SK-N-SH (cell line): ENCODE data around the gene PPP5C. TPM values are rescaled to one million over a fixed set of nuclear protein-coding genes. Genes with fewer than 3 reads are reported as not detected.

Experiments used
- CTCF ChIA-PET: fragments of 300-600, 350-600 bp; formaldehyde crosslinking; extraction: SDS; loops from one replicate; lab custom pipeline; 2021; lab: Yijun Ruan, JAX
- POLR2A ChIA-PET: fragments of 350-600 bp; sonication (Branson Sonifier 250); formaldehyde crosslinking; extraction: SDS; loops from one replicate; lab custom pipeline; 2020; ENCODE audit warnings: antibody characterized with exemption, inconsistent platforms; lab: Yijun Ruan, JAX
- DNase-seq: peaks from one replicate; pipeline ENCODE4 v3.0.0; 2012
- H2AFZ ChIP-seq: fragments of 200-600 bp; sonication (generic); 2 replicates; pipeline ENCODE4 v1.8.1; 2016; ENCODE audit warnings: antibody characterized with exemption, mild to moderate bottlenecking, low read depth
- H3F3A ChIP-seq: fragments of 200-600 bp; sonication (generic); replicated peaks from 2 replicates; pipeline ENCODE3; 2016; ENCODE audit warnings: antibody characterized with exemption, mild to moderate bottlenecking; ENCODE audit not compliant: insufficient read depth
- H3K27ac ChIP-seq, 2 experiments: fragments of 200-500 bp in 1 of 2; fragments of 200-600 bp in 1 of 2; sonication (Bioruptor generic) in 1 of 2; sonication (generic), shearing (Covaris generic) in 1 of 2; 2 replicates each; pipeline versions ENCODE4 v1.5.1 to v1.6.1; 2014 to 2016; ENCODE audit warnings: low read depth in 2 of 2, inconsistent platforms in 1 of 2, low read length in 1 of 2, mild to moderate bottlenecking in 1 of 2, mixed read lengths in 1 of 2
- H3K27me3 ChIP-seq: fragments of 200-600 bp; sonication (generic), shearing (Covaris generic); 2 replicates; pipeline ENCODE4 v1.6.1; 2016; ENCODE audit warnings: mixed run types; ENCODE audit not compliant: insufficient read depth
- H3K36me3 ChIP-seq, 2 experiments: fragments of 200-500 bp in 1 of 2; fragments of 200-600 bp in 1 of 2; sonication (Bioruptor generic) in 1 of 2; sonication (generic) in 1 of 2; replicated peaks in 1 of 2; 2 replicates each; pipeline versions ENCODE3 to v1.5.1; 2014 to 2016; ENCODE audit warnings: low read length in 1 of 2, mild to moderate bottlenecking in 1 of 2; ENCODE audit not compliant: insufficient read depth in 2 of 2, control insufficient read depth in 1 of 2
- H3K4me1 ChIP-seq, 2 experiments: fragments of 200-500 bp in 1 of 2; fragments of 200-600 bp in 1 of 2; sonication (Bioruptor generic) in 1 of 2; sonication (generic), shearing (Covaris generic) in 1 of 2; 2 replicates each; pipeline versions ENCODE4 v1.5.1 to v1.6.1; 2014 to 2016; ENCODE audit warnings: low read depth in 1 of 2, low read length in 1 of 2, mixed run types in 1 of 2; ENCODE audit not compliant: insufficient read depth in 2 of 2, control insufficient read depth in 1 of 2
- H3K4me2 ChIP-seq: fragments of 200-600 bp; sonication (generic), shearing (Covaris generic); 2 replicates; pipeline ENCODE4 v1.6.1; 2017; ENCODE audit warnings: mixed run types
- H3K4me3 ChIP-seq, 2 experiments: fragments of 200-500 bp in 1 of 2; fragments of 200-600 bp in 1 of 2; sonication (Bioruptor generic) in 1 of 2; sonication (generic), shearing (Covaris generic) in 1 of 2; 2 replicates each; pipeline versions ENCODE4 v1.5.1 to v1.8.1; 2014 to 2016; ENCODE audit warnings: low read depth in 2 of 2, inconsistent platforms in 1 of 2, low read length in 1 of 2, mild to moderate bottlenecking in 1 of 2, mixed read lengths in 1 of 2, moderate library complexity in 1 of 2
- H3K79me2 ChIP-seq: fragments of 200-600 bp; sonication (generic); 2 replicates; pipeline ENCODE4 v1.8.1; 2017; ENCODE audit warnings: mild to moderate bottlenecking; ENCODE audit not compliant: insufficient read depth
- H3K9ac ChIP-seq: fragments of 200-600 bp; sonication (generic); 2 replicates; pipeline ENCODE4 v1.6.1; 2017; ENCODE audit warnings: mixed run types
- H3K9me2 ChIP-seq: fragments of 200-600 bp; sonication (generic); 2 replicates; pipeline ENCODE4 v1.6.1; 2017; ENCODE audit warnings: mixed run types
- H3K9me3 ChIP-seq: fragments of 200-600 bp; sonication (generic); 2 replicates; pipeline ENCODE4 v1.6.1; 2017; ENCODE audit warnings: mixed run types, mild to moderate bottlenecking, moderate library complexity
- H4K20me1 ChIP-seq: fragments of 200-600 bp; sonication (generic); 2 replicates; pipeline ENCODE4 v1.6.1; 2017; ENCODE audit warnings: mild to moderate bottlenecking, mixed run types; ENCODE audit not compliant: insufficient read depth
- CHD2 ChIP-seq: fragments of 150-350 bp; IDR thresholded peaks from 2 replicates; pipeline ENCODE4 v1.6.1; 2018; ENCODE audit warnings: low read length; ENCODE audit not compliant: partially characterized antibody
- ELF1 ChIP-seq: IDR thresholded peaks from 2 replicates; pipeline ENCODE4 v1.4.0; 2012
- EP300 ChIP-seq, 2 experiments: IDR thresholded peaks; 2 replicates each; pipeline versions ENCODE4 v1.4.0 to v1.6.1; 2012; ENCODE audit warnings: borderline replicate concordance in 1 of 2, low read depth in 1 of 2, low read length in 1 of 2
- EZH2phosphoT487 ChIP-seq: fragments of 200-600 bp; sonication (generic); IDR thresholded peaks from 2 replicates; pipeline ENCODE4 v1.6.1; 2017; ENCODE audit warnings: low read depth, mixed run types, mild to moderate bottlenecking, antibody characterized with exemption, moderate library complexity, borderline replicate concordance
- FOXJ3 ChIP-seq: sonication (generic); formaldehyde crosslinking; IDR thresholded peaks from 2 replicates; pipeline ENCODE4 v1.5.1; 2020; ENCODE audit warnings: mild to moderate bottlenecking, missing genetic modification reagents
- FOXM1 ChIP-seq: IDR thresholded peaks from 2 replicates; pipeline ENCODE4 v1.4.0; 2012; ENCODE audit warnings: low read depth, mild to moderate bottlenecking
- GATA2 ChIP-seq: sonication (generic); formaldehyde crosslinking; IDR thresholded peaks from 2 replicates; pipeline ENCODE4 v1.5.0; 2020; ENCODE audit warnings: mild to moderate bottlenecking, missing genetic modification reagents
- JUND ChIP-seq: IDR thresholded peaks from 2 replicates; pipeline ENCODE4 v1.4.0; 2012
- MAX ChIP-seq: IDR thresholded peaks from 2 replicates; pipeline ENCODE4 v1.4.0; 2012; ENCODE audit warnings: low read depth
- MEF2A ChIP-seq: IDR thresholded peaks from 2 replicates; pipeline ENCODE4 v1.4.0; 2012; ENCODE audit warnings: low read depth, borderline replicate concordance
- MXI1 ChIP-seq: IDR thresholded peaks from 2 replicates; pipeline ENCODE4 v1.6.1; 2012; ENCODE audit warnings: mild to moderate bottlenecking, low read depth, low read length, improper control_type of control experiment
- NFIC ChIP-seq: IDR thresholded peaks from 2 replicates; pipeline ENCODE4 v1.4.0; 2012; ENCODE audit warnings: borderline replicate concordance
- NRF1 ChIP-seq: IDR thresholded peaks from 2 replicates; pipeline ENCODE4 v1.6.1; 2012; ENCODE audit warnings: low read depth, mild to moderate bottlenecking, low read length
- RCOR1 ChIP-seq: fragments of 150-350 bp; IDR thresholded peaks from 2 replicates; pipeline ENCODE4 v1.6.1; 2017; ENCODE audit warnings: antibody characterized with exemption, low read length
- REST ChIP-seq: IDR thresholded peaks from 2 replicates; pipeline ENCODE4 v1.6.1; 2012; ENCODE audit warnings: mild to moderate bottlenecking, low read depth, low read length, moderate library complexity
- RFX5 ChIP-seq: IDR thresholded peaks from 2 replicates; pipeline ENCODE4 v1.6.1; 2012; ENCODE audit warnings: mild to moderate bottlenecking, improper control_type of control experiment, low read length
- RXRA ChIP-seq: IDR thresholded peaks from 2 replicates; pipeline ENCODE4 v1.4.0; 2012; ENCODE audit warnings: low read depth, mild to moderate bottlenecking, borderline replicate concordance
- SIN3A ChIP-seq: IDR thresholded peaks from 2 replicates; pipeline ENCODE4 v1.6.1; 2012; ENCODE audit warnings: low read depth, mild to moderate bottlenecking, low read length, moderate library complexity, borderline replicate concordance
- SMC3 ChIP-seq: IDR thresholded peaks from 2 replicates; pipeline ENCODE4 v1.6.1; 2012; ENCODE audit warnings: low read depth, low read length, improper control_type of control experiment
- ZBTB33 ChIP-seq: IDR thresholded peaks from 2 replicates; pipeline ENCODE4 v1.4.0; 2012; ENCODE audit warnings: low read depth, borderline replicate concordance
- WGBS: methylation state at CpG from one replicate; pipeline ENCODE4 v1.1.6; 2017; ENCODE audit warnings: low lambda C conversion rate; 5-methylcytosine and 5-hydroxymethylcytosine counted together
- polyA plus RNA-seq, 3 experiments: library from polyadenylated mRNA; depleted of rRNA; stranded (reverse); fragments of >200 nt; gene quantifications; 2 replicates each; pipeline ENCODE4 v1.2.3, GENCODE V29; 2012

Gene PPP5C
- polyA plus RNA-seq, 1 of the 3 experiments (the other 2 are of a cell fraction) = 162 TPM

- ChIA-PET POLR2A (no interaction called here), CTCF (interaction anchor here (1.2 kb wide), 1 partner anchor 9 kb away, joined by 4 read pairs; no protein-coding TSS in a partner anchor)
- Histone ChIP-seq H3K27ac (no peak overlapping the region), H2AFZ (no peak overlapping the region), H3K4me2 (no peak overlapping the region), H3K9me2 (no peaks in the 10 kb centered on the region), H3K9me3 (no peaks in the 10 kb centered on the region), H3K79me2 (peaks cover 32% of the 10 kb centered on the region), H3K9ac (no peak overlapping the region), H3K4me3 (no peak overlapping the region), H3F3A (no peaks in the 10 kb centered on the region), H3K36me3 (no peaks in the 10 kb centered on the region), H4K20me1 (peaks cover 8% of the 10 kb centered on the region; the same call in 1 of the 2 replicates), H3K4me1 (peaks cover 5 to 20% of the 10 kb centered on the region in 2 experiments; a peak in 3 of 4 replicates), H3K27me3 (peaks cover 4% of the 10 kb centered on the region; the same call in 1 of the 2 replicates)
- WGBS = 97% methylated on average over 5 of the region's 5 CpGs
- TF ChIP-seq ZBTB33 = no peak
- TF ChIP-seq NRF1 = no peak
- no peak for TF ChIP-seq SMC3
- TF ChIP-seq SIN3A = no peak
- no peak for TF ChIP-seq CHD2
- DNase-seq = no peak
These were observed 1.7 kb upstream of the PPP5C start for GRCh38 chr19:46345157-46345556.

- POLR2A ChIA-PET = interaction anchor here (1.6 kb wide), 1 partner anchor 67 kb away, joined by 3 read pairs; no protein-coding TSS in a partner anchor
- Histone ChIP-seq H3K9me3 (no peaks in the 10 kb centered on the region), H2AFZ (no peak overlapping the region), H3K9ac (peak overlapping the region; percentile 97), H3K9me2 (no peaks in the 10 kb centered on the region), H3K36me3 (no peaks in the 10 kb centered on the region), H3K27me3 (no peaks in the 10 kb centered on the region), H3K27ac (no peak overlapping the region; a peak in 1 of 4 replicates), H3K4me1 (peaks cover 21 to 34% of the 10 kb centered on the region in 2 experiments), H3K4me2 (peak overlapping the region; percentile 80), H4K20me1 (peaks cover 30% of the 10 kb centered on the region), H3K4me3 (peak overlapping the region; percentile 88 to 98), H3F3A (no peaks in the 10 kb centered on the region), H3K79me2 (peaks cover 56% of the 10 kb centered on the region)
- DNase-seq = no peak
- CTCF ChIA-PET = interaction anchor here (0.7 to 2.7 kb wide), 15 partner anchors 9 to 275 kb away, joined by 3 to 26 read pairs (median 5); partner anchors contain the start of gene HIF3A
- no peak for TF ChIP-seq RXRA
- TF ChIP-seq FOXM1 = no peak
- no peak for TF ChIP-seq NFIC
- no peak for TF ChIP-seq JUND
- no peak for TF ChIP-seq MAX
- TF ChIP-seq GATA2 (CRISPR knock-in tag) = no peak
- no peak for TF ChIP-seq EZH2phosphoT487
- no peak for TF ChIP-seq ELF1
- no peak for TF ChIP-seq MXI1
- no peak for TF ChIP-seq SMC3
- TF ChIP-seq FOXJ3 (CRISPR knock-in tag) = no peak
- TF ChIP-seq REST = no peak
- no peak for TF ChIP-seq SIN3A
- TF ChIP-seq EP300 (IDR thresholded peaks at IDR 0.05; ENCODE audit: borderline replicate concordance in 1 of 2, low read depth in 1 of 2, low read length in 1 of 2) = no peak
- TF ChIP-seq RFX5 = no peak
- TF ChIP-seq MEF2A = no peak
- TF ChIP-seq NRF1 = no peak
- TF ChIP-seq ZBTB33 = no peak
- TF ChIP-seq RCOR1 = no peak
- 3% methylated on average over 3 of the region's 3 CpGs for WGBS
These were observed 641 bp downstream of the PPP5C start for GRCh38 chr19:46347572-46347883.
